HepG2 (cell line): ENCODE measurements around the gene NKX2-3.

Source experiments
- CHD2 ChIP-seq: IDR thresholded peaks from 2 replicates; pipeline ENCODE4 v1.6.1; 2011; ENCODE audit warnings: low read depth, low read length, improper control_type of control experiment
- NFIC ChIP-seq: IDR thresholded peaks from 2 replicates; pipeline ENCODE4 v1.6.1; 2012; ENCODE audit warnings: mild to moderate bottlenecking, low read length, inconsistent platforms
- ZNF235 ChIP-seq: sonication (generic); formaldehyde crosslinking; IDR thresholded peaks from 2 replicates; pipeline ENCODE4 v1.8.1; 2023; ENCODE audit warnings: mild to moderate bottlenecking, missing genetic modification reagents, borderline replicate concordance
- ZNF747 ChIP-seq: sonication (generic); formaldehyde crosslinking; IDR thresholded peaks from 2 replicates; pipeline ENCODE4 v1.8.1; 2023; ENCODE audit warnings: missing genetic modification reagents, mild to moderate bottlenecking, borderline replicate concordance
- TF ChIP-seq, protein P1 (sequence below): sonication (generic); formaldehyde crosslinking; IDR thresholded peaks from 2 replicates; pipeline ENCODE4 v1.4.0; 2020; ENCODE audit warnings: mild to moderate bottlenecking, missing genetic modification reagents, borderline replicate concordance

DNA sequence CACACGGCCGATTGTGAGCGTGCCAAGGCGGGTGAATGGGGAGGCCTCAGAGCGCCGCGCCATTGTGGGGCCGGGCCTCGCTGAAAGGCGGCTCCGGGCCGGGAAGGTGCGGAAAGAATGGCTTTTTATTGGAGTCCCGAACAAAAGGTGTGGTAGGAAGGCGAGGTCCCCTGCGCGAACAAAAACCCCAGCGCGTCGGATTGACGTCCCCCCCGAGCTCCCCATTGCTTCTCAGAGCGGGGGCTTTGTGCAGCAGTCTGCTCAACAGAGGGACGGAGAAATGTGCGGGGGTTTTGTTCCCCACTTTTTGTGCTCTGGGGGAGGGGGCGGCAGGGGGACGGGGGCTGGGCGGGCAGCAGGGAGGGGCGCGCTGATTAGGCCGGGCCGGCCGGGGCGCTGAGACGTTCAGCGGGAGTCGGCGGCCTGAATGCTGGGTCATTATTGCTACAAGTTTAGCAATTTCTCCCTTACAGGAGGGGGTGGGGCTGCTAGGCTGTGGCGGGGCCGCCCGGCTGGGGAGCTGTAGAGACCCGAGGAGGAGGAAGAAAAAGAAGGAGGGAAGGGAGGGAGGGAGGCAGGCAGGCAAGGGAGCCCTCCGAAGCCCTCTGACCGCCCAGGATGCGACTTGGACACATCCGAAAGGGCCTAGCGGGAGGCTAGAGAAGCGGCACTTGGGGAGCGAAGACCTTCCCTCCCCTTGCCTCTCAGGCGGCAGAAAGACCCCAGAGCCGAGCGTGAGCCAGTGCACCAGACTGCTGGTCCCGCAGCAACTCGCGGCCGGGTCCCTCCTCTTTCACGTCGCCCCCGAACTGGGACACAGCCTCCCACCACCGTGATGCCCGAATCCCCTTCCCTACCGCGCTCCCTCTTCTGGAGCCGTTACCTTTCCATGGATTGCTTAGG, 4.6 kb downstream of the NKX2-3 start:
- TF ChIP-seq, protein P1, sequence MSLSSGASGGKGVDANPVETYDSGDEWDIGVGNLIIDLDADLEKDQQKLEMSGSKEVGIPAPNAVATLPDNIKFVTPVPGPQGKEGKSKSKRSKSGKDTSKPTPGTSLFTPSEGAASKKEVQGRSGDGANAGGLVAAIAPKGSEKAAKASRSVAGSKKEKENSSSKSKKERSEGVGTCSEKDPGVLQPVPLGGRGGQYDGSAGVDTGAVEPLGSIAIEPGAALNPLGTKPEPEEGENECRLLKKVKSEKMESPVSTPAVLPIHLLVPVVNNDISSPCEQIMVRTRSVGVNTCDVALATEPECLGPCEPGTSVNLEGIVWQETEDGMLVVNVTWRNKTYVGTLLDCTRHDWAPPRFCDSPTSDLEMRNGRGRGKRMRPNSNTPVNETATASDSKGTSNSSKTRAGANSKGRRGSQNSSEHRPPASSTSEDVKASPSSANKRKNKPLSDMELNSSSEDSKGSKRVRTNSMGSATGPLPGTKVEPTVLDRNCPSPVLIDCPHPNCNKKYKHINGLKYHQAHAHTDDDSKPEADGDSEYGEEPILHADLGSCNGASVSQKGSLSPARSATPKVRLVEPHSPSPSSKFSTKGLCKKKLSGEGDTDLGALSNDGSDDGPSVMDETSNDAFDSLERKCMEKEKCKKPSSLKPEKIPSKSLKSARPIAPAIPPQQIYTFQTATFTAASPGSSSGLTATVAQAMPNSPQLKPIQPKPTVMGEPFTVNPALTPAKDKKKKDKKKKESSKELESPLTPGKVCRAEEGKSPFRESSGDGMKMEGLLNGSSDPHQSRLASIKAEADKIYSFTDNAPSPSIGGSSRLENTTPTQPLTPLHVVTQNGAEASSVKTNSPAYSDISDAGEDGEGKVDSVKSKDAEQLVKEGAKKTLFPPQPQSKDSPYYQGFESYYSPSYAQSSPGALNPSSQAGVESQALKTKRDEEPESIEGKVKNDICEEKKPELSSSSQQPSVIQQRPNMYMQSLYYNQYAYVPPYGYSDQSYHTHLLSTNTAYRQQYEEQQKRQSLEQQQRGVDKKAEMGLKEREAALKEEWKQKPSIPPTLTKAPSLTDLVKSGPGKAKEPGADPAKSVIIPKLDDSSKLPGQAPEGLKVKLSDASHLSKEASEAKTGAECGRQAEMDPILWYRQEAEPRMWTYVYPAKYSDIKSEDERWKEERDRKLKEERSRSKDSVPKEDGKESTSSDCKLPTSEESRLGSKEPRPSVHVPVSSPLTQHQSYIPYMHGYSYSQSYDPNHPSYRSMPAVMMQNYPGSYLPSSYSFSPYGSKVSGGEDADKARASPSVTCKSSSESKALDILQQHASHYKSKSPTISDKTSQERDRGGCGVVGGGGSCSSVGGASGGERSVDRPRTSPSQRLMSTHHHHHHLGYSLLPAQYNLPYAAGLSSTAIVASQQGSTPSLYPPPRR (CRISPR knock-in tag) = no peak
- TF ChIP-seq NFIC (no peak), ZNF747 (CRISPR knock-in tag) (no peak), ZNF235 (CRISPR knock-in tag) (no peak), CHD2 (no peak)
